HG03025 (cell line): ENCODE data around the gene KCNAB1.
A peak's percentile ranks its signal among the peaks of the same experiment; 100 is the strongest.
"Not testable (repeated sequence)": the region's sequence is repeated elsewhere in the genome, so short reads cannot be mapped to it uniquely, and the experiment has no call there.

Experiments
- ATAC-seq: cut with Tn5 transposase; IDR thresholded peaks from one replicate; pipeline ENCODE4 v1.9.1; 2021; ENCODE audit warnings: mild to moderate bottlenecking, moderate library complexity; ENCODE audit not compliant: unreplicated experiment, low FRiP score

The KCNAB1 gene

DNA sequence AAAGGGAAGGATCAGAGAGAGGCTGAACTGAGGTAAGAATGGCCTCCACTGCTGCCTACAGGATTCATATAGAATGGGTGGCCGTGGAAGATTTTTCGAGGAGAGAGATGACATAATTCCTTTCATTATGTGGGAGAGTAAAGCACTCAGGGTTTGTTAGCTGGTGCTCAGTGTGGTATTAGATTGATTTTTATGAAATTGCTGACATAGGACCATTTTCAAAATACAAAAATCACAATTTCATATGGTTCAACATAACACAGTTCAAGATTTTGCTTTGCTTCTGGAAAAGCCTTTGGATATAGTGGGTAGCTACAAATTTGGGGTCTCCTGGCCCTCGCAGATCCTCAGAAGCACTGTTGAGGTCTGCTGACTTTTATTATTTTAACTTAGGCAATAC, 95.4 kb downstream of the KCNAB1 start:
- no peak for ATAC-seq

DNA sequence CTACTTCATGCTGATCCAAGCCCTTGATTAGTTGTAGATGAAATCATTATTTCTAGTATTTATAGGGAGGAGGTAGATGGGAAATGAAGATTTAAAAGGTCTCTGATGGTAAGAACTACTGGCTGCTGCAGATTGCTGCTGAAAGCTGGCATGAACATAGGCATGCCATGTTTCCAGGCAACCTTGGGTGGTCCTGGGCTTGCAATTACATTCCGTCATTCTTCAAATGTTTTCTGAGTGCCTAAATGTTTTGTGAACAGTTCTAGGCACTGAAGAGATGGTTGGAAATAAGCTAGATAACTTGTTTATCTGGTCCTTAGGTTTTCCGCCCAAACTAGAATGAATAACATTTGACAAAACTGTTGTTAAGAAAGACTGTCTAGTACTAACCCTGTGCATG, 95.8 kb downstream of the KCNAB1 start:
- no peak for ATAC-seq

DNA sequence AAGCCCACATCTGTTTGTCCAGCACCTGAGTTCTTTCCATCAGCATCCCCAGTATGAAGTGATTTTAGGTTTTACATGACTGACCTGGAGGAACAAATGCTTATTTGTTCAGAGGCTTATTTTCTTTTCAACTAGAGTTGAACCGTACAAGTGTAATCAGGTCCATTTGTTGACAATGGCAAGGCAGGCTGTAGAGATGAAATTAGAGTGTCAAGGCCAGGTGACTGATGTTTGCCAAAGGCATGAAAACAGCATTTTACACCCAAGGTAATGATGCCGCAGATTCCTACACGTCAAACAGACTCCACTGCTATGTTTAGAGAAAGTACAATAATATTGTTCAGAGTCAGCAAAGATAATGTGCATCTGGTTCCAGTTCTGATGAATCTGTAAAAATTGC, 96.5 kb downstream of the KCNAB1 start:
- ATAC-seq = no peak

DNA sequence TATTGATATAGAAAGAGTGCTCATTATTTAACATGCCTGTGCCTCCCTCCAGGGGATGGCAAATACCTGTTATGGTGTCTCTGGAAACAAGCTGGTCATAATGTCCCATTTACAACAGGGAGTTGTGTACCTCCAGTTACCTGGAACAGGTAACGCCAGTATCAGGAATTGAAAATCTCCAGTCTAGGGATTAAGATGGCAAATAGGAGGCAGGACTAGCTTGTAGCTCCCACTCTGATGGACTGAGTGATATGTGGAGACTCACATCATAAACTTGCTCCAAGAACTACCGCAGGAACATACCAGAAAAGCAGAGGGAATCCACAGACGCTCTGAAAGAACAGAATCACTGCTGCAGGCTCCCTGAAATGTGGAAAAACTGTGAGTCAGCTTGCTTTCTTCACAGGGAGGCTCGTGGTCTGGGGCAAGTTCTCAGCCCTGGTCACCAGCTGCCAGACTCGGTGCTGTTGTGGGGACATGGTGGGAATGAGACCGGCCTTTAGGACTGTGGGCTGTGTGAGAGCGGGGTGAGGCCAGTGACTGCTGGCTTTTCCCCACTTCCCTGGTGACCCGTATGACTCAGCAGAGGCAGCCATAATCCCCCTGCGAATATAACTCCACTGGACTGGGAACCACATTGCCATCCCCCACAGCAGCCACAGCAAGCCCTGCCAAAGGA, 97.4 kb downstream of the KCNAB1 start:
- no peak for ATAC-seq

DNA sequence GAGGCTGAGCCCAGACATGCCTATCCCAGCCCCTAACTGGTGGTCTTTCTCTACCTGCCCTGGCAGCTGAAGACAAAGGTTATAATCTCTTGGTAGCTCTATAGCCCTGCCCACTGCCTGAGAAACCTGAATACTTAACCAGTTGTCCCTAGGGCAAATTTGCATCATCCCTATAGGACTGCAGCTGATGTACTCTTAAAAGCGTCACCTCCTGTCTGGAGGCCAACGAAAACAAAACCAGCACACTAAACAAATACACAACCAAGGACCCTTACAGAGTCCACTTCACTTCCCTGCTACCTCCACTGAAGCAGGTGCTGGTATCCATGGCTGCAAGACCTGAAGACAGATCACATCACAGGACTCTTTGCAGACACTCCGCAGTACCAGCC, 98.0 kb downstream of the KCNAB1 start:
- no peak for ATAC-seq

DNA sequence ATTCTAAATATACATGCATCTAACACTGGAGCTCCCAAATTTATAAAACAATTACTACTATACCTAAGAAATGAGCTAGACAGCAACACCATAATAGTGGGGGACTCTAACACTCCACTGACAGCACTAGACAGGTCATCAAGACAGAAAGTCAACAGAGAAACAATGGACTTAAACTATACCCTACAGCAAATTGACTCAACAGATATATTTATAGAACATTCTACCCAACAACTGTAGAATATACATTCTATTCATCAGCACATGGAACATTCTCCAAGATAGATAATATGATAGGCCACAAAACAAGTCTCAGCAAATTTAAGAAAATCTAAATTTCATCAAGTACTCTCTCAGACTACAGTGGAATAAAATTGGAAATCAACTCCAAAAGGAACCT, 102.0 kb downstream of the KCNAB1 start:
- not testable (repeated sequence) for ATAC-seq

DNA sequence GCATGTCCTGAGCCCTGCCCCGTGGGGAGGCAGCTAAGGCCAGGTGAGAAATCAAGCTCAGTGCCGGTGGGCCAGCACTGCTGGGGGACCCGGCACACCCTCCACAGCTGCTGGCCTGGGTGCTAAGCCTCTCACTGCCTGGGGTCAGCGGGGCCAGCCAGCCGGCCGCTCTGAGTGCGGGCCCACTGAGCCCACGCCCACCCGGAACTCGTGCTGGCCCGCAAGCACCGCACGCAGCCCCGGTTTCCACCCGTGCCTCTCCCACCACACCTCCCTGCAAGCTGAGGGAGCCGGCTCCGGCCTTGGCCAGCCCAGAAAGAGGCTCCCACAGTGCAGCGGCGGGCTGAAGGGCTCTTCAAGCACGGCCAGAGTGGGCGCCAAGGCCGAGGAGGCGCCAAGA, 103.7 kb downstream of the KCNAB1 start:
- not testable (repeated sequence) for ATAC-seq

DNA sequence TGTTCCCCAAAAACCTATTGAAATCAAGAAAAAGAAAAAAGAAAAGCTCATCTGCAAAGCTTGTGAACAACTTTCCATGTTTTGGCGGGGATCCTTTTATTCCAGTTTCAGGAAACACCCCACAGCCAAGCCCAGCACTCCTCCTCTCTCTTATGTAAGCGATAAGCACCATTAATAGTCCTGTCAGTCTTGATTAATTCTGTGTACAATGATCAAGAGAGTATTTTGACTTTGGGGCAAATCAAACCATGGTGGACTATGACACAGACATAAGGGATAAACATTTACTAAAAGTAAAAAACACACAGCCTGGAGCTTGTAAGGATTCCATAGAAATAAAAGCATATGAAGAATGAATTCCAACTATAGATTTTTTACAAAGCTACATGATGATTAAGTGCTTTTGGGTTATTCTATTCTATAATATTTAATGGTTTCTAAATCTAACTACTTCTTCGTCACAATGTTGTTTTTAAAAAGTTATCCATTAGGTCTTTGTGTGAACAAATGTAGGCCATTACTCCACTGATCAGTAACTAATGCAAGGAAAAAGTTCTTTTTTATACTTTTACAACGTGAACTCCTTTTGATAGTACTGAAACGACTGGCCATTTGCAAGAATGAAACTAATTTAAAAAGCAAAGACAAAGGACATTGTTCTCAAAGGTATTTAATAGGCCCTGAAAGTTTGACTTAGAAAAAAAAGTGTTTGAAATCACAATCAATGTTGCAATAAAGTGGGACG, 106.5 kb downstream of the KCNAB1 start:
- no peak for ATAC-seq

DNA sequence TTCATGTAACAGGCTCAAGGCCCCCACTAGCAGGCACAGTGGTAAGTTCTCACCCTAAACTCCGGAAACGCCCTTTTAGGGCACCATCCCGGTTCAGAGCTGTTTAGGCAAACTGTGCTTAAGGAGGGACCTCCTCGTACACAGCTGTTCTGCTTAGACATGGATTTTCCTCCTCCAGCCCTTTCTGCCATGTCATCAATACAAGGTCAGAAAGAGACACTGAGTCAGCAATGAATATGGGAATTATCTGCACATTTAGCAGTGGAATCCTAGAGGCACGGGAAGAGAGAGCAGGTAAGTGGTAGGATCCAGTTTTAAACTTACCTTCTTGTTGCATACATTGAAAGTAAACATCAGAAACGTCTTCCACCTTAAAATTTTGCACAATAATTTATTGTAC, 107.3 kb downstream of the KCNAB1 start:
- no peak for ATAC-seq

DNA sequence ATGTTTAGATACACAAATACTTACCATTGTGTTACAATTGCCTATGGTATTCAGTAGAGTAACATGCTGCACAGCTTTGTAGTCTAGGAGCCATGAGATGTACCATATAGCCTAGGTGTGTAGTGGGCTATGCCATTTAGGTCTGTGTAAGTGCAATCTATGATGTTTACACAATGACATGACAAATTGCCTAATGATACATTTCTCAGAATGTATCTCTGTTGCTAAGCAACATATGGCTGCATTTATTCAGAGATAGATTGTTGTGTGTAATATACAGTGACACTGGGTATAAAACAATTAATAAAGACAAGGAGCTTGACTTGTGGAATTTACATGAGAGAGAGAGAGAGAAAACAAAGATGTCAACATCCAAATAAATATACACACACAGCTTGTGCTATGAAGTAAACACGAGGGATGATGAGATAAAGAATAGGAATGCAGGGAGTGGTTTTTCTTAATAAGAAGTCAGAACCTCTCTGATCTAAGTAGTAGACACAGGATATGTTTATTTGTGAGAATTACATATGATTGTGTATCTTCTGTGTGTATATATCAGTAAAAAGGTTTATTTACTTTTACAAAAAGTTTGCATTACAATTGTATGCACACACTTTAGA, 110.0 kb downstream of the KCNAB1 start:
- no peak for ATAC-seq

DNA sequence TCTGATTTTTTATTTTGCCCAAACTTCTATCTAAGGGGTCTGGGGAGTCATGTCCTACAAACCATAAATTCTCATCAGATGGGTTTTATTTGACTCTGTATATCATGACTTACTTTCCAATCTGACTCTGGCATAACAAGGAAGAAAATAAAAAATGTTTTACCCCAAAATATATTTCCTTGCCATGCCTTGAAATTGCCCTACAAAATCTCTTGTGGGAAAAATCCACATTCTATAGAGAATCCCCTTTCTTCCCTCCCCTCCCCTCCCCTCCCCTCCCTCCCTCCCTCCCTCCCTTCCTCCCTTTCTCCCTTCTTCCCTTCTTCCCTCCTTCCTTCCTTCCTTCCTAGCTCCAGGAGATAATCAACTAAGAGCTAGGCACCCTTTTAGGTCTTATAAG, 110.8 kb downstream of the KCNAB1 start:
- ATAC-seq = not testable (repeated sequence)

DNA sequence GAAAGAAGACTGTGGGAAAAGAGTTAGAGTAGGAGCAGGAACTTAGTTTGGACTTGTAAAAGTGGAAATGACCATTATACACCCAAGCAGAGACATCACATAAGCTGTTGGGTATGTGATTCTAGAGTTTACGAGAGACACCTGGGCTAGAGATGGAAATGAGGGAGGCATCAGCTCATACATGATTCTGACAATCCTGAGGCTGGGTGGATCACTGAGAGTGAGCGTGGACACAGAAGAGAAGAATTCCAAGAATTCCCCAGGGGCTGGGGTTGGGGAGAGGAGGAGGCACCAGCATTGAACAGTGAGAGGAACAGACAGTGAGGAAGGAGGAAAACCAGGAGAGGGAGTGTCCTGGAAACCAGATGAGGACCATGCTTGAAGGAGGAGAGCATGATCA, 113.5 kb downstream of the KCNAB1 start:
- ATAC-seq = no peak

DNA sequence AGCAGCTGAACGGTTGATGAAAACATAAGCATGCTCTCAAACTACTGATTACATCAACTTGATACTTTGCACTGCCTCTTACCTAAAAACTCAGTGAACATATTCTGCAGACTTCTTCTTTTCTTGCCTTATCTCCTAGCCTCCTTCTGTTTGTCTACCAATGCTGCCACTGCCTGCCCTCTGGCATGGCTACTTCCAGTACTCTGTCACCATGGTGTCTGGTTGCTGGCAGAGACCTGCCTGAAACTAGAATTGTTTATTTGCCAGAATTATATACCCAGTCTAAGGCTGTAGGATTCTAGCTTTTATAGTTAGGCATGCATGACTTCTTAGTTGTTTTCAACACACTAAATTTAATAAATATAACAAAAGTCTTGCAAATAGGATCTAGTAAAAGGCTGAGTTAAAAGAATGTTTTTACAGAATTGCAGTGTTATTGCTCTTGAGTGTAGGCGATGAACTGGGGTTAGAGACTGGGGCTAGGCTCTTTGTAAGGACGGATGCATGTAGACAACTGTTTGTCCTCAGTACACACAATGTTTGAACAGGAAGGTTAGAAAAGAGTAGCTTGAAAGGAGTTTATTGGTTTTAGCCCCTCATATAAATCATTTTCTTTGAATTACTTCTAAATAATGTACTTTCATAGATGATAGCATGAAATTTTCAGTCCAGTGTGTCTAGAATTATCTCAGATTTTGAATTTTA, 116.3 kb downstream of the KCNAB1 start:
- no peak for ATAC-seq

DNA sequence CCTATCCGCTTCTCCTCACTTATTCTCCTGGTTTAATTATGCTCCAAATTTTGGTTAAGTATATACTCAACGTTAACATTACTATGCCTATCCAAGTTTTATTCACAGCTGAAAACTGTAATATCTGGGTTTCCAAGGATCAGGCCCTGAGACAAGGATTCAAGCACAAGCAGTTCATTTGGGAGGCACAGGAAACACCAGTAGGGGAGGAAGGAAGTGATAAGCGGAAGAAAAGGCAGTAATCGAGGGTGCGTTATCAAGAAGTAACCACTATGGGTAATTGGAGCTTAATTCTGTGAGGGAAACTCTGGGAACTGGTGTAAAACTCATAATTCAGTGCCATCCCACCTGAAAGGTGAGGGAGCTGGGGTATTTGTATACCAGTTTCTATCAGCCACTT, 120.3 kb downstream of the KCNAB1 start:
- no peak for ATAC-seq

DNA sequence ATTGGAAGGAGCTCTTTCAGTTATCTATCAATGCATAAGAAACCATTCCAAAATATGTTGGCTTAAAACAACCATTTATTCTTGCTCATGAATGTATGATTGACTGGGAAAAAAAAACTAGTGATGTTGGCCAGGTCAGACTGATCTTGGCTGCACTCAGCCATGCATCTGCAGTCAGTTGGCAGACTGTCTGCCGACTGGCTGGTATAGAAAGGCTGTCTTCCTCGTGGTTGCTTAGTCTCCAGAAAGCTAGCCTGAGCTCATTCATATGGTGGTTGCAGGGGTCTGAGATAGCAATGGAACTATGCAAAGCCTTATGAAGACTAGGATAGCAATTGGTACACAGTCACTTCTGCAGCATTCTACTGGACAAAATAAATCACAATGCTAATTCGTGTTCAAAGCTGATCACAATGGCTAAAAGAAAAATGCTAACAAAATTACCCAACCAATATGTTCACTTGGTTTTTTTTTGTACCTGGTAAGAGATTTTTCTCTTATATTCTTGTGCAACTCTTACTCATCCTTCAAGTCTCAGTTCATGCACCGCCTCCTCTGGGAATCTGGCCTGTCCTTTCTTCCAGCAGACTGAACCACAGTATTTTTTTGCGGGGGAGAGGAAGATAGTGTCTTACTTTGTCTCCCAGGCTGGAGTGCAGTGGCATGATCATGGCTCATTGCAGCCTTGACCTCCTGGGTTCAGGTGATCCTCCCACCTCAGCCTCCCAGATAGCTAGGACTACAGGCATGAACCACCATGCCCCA, 126.8 kb downstream of the KCNAB1 start:
- no peak for ATAC-seq

DNA sequence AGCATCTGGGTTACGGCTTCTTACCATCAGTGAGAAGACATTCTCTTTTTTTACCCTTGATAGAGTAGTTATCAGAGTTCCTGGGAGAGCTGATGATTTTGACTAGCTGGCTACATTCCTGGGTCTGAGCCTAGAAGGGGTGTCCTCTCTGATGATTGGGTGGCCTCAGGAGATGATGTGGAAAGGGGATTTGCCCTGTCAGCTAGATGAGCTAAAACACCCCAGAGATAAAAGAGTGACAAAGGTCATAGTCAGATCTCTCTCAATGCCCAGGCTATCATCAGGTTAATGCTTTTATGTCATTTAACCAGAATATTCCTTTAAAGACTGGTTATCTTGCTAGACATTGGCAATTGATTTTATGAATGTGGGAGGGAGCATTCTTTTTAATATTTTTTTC, 130.2 kb downstream of the KCNAB1 start:
- no peak for ATAC-seq

DNA sequence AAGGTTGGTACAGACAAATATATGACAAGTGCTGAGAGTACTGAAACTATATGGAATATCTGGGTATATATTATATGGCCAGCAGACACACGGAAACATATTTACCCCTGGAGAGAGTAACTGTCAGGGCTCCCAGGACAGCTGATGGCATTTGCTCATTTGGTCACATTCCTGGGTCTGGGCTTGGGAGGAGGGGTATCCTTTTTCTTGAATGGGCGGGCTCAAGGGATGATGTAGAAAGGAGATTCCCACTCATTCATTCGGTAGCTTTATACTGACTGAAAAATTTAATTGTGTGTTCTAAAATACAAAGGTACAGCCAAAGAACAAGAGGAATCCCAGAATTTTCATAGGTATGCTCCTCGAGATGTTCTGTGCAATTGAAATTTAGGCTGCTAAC, 131.0 kb downstream of the KCNAB1 start:
- no peak for ATAC-seq

DNA sequence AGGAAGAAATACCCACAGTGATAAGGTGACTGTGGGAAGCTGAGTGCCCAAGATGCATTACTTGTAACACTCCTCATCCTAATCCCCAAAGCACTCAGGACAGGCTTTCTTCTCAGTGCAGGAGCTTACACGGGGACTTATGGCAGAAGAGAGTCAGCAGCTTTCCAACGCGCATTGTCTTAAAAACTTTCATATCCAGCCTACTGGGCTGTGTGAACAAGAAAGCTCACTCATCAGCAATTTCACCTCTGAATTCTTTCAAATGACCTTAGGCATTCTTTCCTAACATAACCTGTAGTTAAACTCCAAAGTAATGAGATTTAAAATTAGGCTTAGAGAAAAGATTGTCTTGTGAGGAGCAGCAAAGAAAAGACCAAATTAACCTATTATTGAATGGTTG, 132.3 kb downstream of the KCNAB1 start:
- ATAC-seq = no peak

DNA sequence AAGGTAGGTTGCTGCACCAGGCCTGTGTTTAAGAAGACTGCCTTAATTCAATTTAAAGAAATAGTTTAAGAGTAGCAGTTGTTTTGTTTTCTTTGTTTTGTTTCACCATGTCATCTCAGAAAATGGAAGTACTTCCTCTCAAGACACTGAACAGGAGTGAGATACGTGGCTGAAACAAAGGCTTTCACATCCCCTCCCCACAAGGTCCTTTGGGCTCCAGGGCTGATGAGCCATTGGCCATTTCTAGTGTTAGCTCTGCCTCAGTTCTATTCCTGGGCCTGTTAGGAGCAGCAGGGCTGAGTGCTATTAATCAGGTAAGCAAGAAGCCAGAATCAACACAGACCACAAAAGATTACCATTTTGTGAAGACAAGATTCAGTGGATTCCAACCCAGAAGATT, 132.8 kb downstream of the KCNAB1 start:
- ATAC-seq = peak; percentile 95

DNA sequence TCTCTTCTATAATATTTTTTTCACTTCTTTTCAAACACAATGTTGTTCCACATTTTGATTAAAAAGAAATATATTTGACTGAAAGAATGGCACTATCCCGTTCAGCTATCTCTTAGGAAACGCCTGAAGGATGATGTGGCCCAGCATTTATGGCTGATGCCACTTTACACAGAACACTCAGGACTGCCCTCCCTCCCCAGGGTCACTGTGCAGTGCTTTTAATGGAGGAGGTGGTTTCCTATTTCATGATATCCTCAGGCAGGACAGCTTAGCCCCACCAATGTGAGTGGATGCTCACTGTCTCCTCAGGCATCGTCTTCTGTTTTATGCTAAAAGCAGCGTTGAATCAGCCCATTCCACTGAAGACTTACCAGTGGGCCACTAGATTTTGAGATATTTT, 135.9 kb downstream of the KCNAB1 start:
- no peak for ATAC-seq

DNA sequence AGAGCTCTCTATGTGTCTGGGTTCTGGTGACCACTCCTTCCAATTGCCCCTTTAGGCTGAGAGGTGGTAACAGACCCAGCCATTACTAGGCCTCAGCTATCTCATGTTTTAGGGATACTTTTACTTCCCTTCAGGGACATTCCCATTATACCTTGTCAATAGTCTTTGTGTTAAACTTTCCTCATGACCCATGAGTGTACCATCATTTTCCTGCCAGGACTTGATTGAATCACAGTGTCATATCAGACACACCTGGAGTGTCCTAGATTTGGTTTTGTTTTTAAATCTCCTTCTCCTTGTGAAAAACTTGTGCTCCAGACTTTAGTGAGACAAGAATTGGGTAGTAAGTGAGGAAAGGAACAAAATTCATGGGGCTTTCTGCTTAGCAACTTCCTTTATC, 136.6 kb downstream of the KCNAB1 start:
- no peak for ATAC-seq
